ENCODE results near the gene PPM1H.

DNA sequence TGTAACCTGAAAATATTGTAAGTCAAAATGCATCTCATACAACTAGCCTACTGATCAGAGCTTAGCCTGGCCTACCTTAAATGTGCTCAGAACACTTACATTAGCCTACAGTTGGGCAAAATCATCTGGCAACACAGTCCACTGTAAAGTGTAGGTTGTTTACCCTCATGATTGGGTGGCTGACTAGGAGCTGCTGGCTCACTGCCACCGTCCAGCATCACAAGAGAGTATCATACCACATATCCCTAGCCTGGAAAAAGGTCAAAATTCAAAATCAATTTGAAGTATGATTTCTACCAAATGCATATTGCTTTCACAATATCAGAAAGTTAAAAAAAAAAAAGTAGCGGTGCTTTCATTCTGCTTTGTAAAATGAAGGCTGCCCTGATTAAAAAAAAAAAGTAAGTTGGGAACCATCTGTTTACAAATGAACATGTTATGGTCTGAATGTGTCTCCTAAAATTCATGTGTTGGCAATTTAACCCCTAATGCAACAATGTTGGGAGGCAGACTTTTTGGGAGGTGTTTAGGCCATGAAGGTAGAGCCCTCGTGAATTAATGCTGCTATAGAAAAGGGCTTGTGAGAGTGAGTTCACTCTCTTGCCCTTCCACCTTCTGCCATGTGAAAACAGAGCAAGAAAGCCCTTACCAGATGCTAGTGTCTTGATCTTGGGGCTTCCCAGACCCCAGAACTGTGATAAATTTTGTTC, 211.8 kb downstream of the PPM1H start:
- TF ChIP-seq NFIC (IDR thresholded peaks at IDR 0.05) (peak; percentile 29; the same call in 1 of the 2 replicates), EP300 (IDR thresholded peaks at IDR 0.05; ENCODE audit: borderline replicate concordance) (no peak), TCF12 (IDR thresholded peaks at IDR 0.05; ENCODE audit: low read depth) (no peak), CEBPB (IDR thresholded peaks at IDR 0.05) (no peak), EGR1 (IDR thresholded peaks at IDR 0.05) (no peak), TEAD4 (IDR thresholded peaks at IDR 0.05) (no peak), YY1 (IDR thresholded peaks at IDR 0.05; ENCODE audit: low read depth) (no peak), CREB1 (IDR thresholded peaks at IDR 0.05; ENCODE audit: low read depth) (no peak), RAD21 (IDR thresholded peaks at IDR 0.05; ENCODE audit: low read depth) (no peak)
- TF ChIP-seq, protein P1, sequence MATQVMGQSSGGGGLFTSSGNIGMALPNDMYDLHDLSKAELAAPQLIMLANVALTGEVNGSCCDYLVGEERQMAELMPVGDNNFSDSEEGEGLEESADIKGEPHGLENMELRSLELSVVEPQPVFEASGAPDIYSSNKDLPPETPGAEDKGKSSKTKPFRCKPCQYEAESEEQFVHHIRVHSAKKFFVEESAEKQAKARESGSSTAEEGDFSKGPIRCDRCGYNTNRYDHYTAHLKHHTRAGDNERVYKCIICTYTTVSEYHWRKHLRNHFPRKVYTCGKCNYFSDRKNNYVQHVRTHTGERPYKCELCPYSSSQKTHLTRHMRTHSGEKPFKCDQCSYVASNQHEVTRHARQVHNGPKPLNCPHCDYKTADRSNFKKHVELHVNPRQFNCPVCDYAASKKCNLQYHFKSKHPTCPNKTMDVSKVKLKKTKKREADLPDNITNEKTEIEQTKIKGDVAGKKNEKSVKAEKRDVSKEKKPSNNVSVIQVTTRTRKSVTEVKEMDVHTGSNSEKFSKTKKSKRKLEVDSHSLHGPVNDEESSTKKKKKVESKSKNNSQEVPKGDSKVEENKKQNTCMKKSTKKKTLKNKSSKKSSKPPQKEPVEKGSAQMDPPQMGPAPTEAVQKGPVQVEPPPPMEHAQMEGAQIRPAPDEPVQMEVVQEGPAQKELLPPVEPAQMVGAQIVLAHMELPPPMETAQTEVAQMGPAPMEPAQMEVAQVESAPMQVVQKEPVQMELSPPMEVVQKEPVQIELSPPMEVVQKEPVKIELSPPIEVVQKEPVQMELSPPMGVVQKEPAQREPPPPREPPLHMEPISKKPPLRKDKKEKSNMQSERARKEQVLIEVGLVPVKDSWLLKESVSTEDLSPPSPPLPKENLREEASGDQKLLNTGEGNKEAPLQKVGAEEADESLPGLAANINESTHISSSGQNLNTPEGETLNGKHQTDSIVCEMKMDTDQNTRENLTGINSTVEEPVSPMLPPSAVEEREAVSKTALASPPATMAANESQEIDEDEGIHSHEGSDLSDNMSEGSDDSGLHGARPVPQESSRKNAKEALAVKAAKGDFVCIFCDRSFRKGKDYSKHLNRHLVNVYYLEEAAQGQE (IDR thresholded peaks at IDR 0.05; ENCODE audit: low read depth) = no peak
- TF ChIP-seq, protein P2, sequence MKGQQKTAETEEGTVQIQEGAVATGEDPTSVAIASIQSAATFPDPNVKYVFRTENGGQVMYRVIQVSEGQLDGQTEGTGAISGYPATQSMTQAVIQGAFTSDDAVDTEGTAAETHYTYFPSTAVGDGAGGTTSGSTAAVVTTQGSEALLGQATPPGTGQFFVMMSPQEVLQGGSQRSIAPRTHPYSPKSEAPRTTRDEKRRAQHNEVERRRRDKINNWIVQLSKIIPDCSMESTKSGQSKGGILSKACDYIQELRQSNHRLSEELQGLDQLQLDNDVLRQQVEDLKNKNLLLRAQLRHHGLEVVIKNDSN (IDR thresholded peaks at IDR 0.05) = no peak
- TF ChIP-seq, protein P3, sequence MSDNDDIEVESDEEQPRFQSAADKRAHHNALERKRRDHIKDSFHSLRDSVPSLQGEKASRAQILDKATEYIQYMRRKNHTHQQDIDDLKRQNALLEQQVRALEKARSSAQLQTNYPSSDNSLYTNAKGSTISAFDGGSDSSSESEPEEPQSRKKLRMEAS (IDR thresholded peaks at IDR 0.05) = no peak; the same call in 1 of the 2 replicates

Data from Ishikawa (cell line).